Uterus (tissue), 2 donors: ENCODE results near the gene IL1A.

Experiments used
- POLR2A ChIP-seq, 2 donors: fragments of 450-650 bp; IDR thresholded peaks; one replicate each; pipeline ENCODE4 v1.6.1; 2016; ENCODE audit warnings: antibody characterized with exemption in 2 of 2, mild to moderate bottlenecking in 1 of 2, moderate library complexity in 1 of 2
- TF ChIP-seq, protein P1 (sequence below), 4 experiments: fragments of 200-600 bp in 2 of 4; fragments of 450-650 bp in 2 of 4; sonication (generic) in 2 of 4; IDR thresholded peaks; one replicate each; pipeline ENCODE4 v1.5.1; 2016 to 2019; ENCODE audit warnings: antibody characterized with exemption in 4 of 4, mild to moderate bottlenecking in 2 of 4, moderate library complexity in 1 of 4

DNA sequence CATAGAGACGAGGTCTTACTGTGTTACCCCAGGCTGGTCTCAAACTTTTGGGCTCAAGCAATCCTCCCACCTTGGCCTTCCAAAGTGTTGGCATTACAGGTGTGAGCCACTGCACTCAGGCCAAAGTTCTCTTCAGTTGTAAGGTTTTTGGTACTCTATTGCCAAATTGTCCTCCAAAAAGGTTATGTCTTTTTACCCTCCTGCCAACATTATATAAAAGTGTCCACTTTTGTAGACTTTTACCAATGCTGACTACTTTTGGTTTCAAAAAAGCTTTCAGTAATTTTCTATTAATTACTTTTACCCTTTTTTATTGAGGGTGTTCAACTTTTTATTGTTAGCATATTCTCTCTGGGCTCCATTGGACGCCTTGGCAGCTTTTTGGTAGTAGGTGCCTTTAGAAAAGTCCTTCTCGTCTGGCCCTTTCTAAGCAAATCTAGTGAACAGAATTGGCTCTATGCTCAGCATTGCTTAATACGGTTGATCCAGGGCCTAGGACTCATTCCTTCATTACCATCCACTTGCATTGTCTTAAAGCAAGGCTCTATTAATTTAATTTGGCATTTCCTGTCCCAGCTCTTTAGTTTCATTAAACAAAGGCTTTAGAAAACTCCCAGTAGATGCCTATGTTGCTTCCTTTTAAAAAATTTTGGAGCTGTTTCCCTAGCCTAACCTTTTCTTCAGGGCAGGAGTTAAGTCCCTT lies 16.7 kb upstream of the IL1A start:
- TF ChIP-seq, protein P1, sequence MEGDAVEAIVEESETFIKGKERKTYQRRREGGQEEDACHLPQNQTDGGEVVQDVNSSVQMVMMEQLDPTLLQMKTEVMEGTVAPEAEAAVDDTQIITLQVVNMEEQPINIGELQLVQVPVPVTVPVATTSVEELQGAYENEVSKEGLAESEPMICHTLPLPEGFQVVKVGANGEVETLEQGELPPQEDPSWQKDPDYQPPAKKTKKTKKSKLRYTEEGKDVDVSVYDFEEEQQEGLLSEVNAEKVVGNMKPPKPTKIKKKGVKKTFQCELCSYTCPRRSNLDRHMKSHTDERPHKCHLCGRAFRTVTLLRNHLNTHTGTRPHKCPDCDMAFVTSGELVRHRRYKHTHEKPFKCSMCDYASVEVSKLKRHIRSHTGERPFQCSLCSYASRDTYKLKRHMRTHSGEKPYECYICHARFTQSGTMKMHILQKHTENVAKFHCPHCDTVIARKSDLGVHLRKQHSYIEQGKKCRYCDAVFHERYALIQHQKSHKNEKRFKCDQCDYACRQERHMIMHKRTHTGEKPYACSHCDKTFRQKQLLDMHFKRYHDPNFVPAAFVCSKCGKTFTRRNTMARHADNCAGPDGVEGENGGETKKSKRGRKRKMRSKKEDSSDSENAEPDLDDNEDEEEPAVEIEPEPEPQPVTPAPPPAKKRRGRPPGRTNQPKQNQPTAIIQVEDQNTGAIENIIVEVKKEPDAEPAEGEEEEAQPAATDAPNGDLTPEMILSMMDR (IDR thresholded peaks at IDR 0.05) = no peak
- no peak for TF ChIP-seq POLR2A (IDR thresholded peaks at IDR 0.05)
